Camera-type eye (tissue), 1 donor: Measurements from ENCODE around the gene AARS2. TPM values are rescaled to one million over a fixed set of nuclear protein-coding genes. Genes with fewer than 3 reads are reported as not detected.

Experiments used
- total RNA-seq: library from RNA; depleted of rRNA; stranded (reverse); fragments of >200 nt; gene quantifications from one replicate; pipeline ENCODE4 v1.2.3, GENCODE V29; 2014

The AARS2 gene
- 21.2 TPM for total RNA-seq

DNA sequence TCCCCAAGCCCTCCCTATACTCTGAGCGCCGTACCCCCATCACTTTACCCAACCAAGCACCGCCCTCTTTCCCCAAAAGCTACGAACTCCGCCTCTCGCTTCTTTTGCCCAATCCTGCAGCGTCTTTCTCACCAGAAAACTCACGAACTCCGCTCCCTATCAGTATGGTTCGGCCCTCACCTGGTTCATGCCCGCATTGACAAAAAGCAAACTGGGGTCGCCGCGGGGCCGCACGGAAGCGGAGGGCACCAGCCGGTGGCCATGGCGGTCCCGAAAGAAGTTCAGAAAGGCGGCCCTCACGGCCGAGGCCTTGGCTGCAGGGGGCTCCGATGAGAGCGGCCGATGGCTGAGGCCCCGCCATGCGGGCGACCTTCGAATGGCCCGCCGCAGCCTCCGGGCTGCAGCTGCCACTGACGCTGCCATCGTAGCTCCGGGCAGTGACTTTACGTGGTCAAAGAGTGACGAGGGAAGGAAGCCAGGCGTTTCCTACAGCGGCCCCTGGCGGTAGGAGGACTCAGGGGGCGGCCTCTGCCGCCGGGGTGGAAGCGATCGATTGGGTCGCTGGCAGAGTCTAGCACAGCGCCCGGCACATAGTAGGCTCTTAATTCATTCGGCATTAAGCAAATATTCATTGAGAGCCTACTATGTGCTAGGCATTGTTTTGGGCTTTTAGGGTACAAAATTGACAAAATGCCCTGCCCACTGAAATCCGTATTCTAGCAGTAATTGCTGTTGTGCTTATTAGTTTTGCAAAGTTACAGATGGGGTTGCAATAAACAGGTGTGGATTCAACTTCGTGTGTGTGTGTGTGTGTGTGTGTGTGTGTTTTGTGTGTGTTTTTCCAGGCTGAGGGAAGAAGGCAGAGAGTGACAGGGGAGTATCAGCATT lies at the start of gene AARS2:
Gene AARS2 (minus strand): TSS at position 447 of the 888 bp plus-strand sequence. CDS start 24 bp downstream, at position 423.

DNA sequence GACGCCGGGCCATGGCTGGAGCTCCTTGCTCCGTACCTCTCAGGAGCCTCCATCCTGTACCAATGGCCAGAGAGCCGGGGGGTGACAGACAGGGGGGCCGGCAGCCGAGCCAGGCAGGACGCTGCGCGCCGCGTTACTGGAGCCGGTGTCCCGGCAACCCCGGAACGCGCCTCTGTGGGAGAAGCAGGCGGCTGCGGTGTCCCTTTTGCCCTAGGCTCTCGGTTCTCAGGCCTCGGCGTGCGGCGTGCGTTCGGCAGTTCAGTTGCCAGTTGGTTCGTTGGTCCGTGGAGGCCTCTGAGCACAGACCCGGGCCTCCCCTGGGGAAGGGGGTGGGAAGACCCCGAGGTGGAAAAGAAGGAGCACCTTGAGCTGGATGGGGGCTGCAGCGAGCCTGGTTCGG lies 29.3 kb upstream of the AARS2 start, which contains the start of gene SPATS1:
Gene SPATS1 (plus strand): TSS at position 162 of the 400 bp plus-strand sequence. CDS start 446 bp downstream, outside the sequence.

DNA sequence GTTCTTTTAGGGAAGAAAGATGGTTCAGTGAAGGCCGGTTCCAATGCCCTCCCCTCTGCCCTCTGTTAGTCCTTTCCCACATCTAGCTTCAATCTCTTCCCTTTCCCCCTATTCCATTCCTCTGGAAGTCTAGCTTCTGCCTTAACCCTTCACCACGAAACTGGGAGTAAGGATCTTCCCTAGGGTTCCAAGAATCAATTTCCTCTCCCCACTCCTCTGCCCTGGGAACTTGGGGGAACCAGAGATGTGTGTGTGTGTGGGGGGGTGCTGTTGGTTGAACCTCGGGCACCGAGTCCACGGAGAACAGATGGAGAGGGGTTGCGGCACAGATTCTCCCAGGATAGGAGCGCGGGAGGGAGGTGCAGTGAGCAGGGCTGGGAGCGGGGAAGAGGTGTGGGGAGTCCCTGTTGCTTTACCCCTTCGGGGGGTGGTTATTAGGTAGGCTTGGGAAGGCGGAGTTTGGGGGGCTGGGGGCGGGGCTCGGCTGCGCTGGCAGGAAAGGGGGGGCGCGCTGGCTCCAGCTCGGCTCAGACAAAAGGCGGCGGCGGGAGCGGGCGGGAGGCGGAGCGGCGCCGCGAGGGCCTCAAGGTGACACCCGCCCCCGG lies 43.1 kb downstream of the AARS2 start, which contains the start of gene TMEM151B:
Gene TMEM151B (plus strand): TSS at position 530 of the 605 bp plus-strand sequence. CDS start 293 bp downstream, outside the sequence.

GRCh38 chr6:44265007-44265721 lies 48.0 kb downstream of the AARS2 start, which contains the start of gene NFKBIE:
Gene NFKBIE (minus strand): TSS chr6:44265551. CDS start chr6:44265346, 205 bp downstream.

GRCh38 chr6:44257025-44257752 lies 56.0 kb downstream of the AARS2 start, which contains the start of gene SLC35B2:
Gene SLC35B2 (minus strand): TSS chr6:44257528. CDS start chr6:44257410, 118 bp downstream.

Other genes starting within 250 kb of the AARS2 start
- 33.7 TPM for gene MRPL14, start 185.9 kb downstream of the AARS2 start, total RNA-seq
- gene TMEM63B, start 185.8 kb downstream of the AARS2 start, total RNA-seq = 40.5 TPM
- not detected for gene CAPN11, start 154.5 kb downstream of the AARS2 start, total RNA-seq
- gene MYMX, start 96.4 kb downstream of the AARS2 start, total RNA-seq = not detected
- 18.6 TPM for gene SLC29A1, start 89.8 kb downstream of the AARS2 start, total RNA-seq
- gene HSP90AB1, start 66.2 kb downstream of the AARS2 start, total RNA-seq = 647 TPM
- gene SLC35B2, start 55.8 kb downstream of the AARS2 start, total RNA-seq = 40.6 TPM
- 5.8 TPM for gene NFKBIE, start 47.8 kb downstream of the AARS2 start, total RNA-seq
- gene TMEM151B, start 42.9 kb downstream of the AARS2 start, total RNA-seq = 10.2 TPM
- gene SPATS1, start 29.3 kb upstream of the AARS2 start, total RNA-seq = not detected
- gene CDC5L, start 74.4 kb upstream of the AARS2 start, total RNA-seq = 41.8 TPM